Endodermal cell (in vitro differentiated cells): ENCODE measurements around the gene SCTR. TPM values are rescaled to one million over a fixed set of nuclear protein-coding genes. Genes with fewer than 3 reads are reported as not detected.
A peak's percentile ranks its signal among the peaks of the same experiment; 100 is the strongest.

Experiments
- DNase-seq: peaks from one replicate; pipeline ENCODE4 v3.0.0-alpha.2; 2017
- H3K27ac ChIP-seq: 2 replicates; pipeline ENCODE4 v1.5.1; 2013; ENCODE audit warnings: mild to moderate bottlenecking, low read depth, low read length, moderate library complexity
- H3K27me3 ChIP-seq: 2 replicates; pipeline ENCODE4 v1.6.1; 2013; ENCODE audit warnings: mild to moderate bottlenecking, low read length, moderate library complexity; ENCODE audit not compliant: insufficient read depth, control insufficient read depth, poor library complexity, severe bottlenecking
- H3K36me3 ChIP-seq: 2 replicates; pipeline ENCODE4 v1.7.0; 2013; ENCODE audit warnings: mild to moderate bottlenecking, low read length, moderate library complexity; ENCODE audit not compliant: control insufficient read depth, insufficient read depth
- H3K4me1 ChIP-seq: one replicate; pipeline ENCODE4 v1.7.0; 2013; ENCODE audit warnings: low read length; ENCODE audit not compliant: control insufficient read depth, insufficient read depth
- H3K4me3 ChIP-seq: 2 replicates; pipeline ENCODE4 v1.5.1; 2013; ENCODE audit warnings: mild to moderate bottlenecking, low read length, moderate library complexity
- H3K9ac ChIP-seq: 2 replicates; pipeline ENCODE4 v1.6.1; 2013; ENCODE audit warnings: mild to moderate bottlenecking, low read length, moderate library complexity; ENCODE audit not compliant: poor library complexity, severe bottlenecking; ENCODE audit errors: extremely low read depth
- H3K9me3 ChIP-seq: 2 replicates; pipeline ENCODE4 v1.6.1; 2013; ENCODE audit warnings: mild to moderate bottlenecking, low read length, moderate library complexity; ENCODE audit not compliant: control insufficient read depth
- H3K27ac Mint-ChIP-seq: 2 replicates; pipeline ENCODE4 v1.8.0; 2020; ENCODE audit warnings: mixed read lengths
- H3K27me3 Mint-ChIP-seq: 2 replicates; pipeline ENCODE4 v1.8.0; 2021; ENCODE audit warnings: mild to moderate bottlenecking, mixed read lengths; ENCODE audit not compliant: insufficient read depth
- H3K36me3 Mint-ChIP-seq: 2 replicates; pipeline ENCODE4 v1.8.0; 2020; ENCODE audit warnings: low read depth, mixed read lengths
- H3K4me1 Mint-ChIP-seq: 2 replicates; pipeline ENCODE4 v1.8.0; 2020; ENCODE audit warnings: mixed read lengths
- H3K4me3 Mint-ChIP-seq: 2 replicates; pipeline ENCODE4 v1.8.0; 2020; ENCODE audit warnings: mild to moderate bottlenecking, moderate library complexity, mixed read lengths
- H3K9me3 Mint-ChIP-seq: 2 replicates; pipeline ENCODE4 v1.8.0; 2020; ENCODE audit warnings: mild to moderate bottlenecking, mixed read lengths
- WGBS, 2 experiments: methylation state at CpG; one replicate each; pipeline versions ENCODE4 v1.1.5 to v1.1.7; 2013; ENCODE audit warnings: missing lambda C conversion rate in 2 of 2, mixed read lengths in 1 of 2; ENCODE audit not compliant: insufficient coverage in 1 of 2, insufficient read length in 1 of 2; 5-methylcytosine and 5-hydroxymethylcytosine counted together
- total RNA-seq, 2 donors: library from RNA; stranded (reverse); fragmentation: NEBNext Ultra II Directional in 1 of 2; extraction: Animal tissue kit (Norgen Biotek cat#: 25700) in 1 of 2; gene quantifications; 2 replicates in 1 of 2; 3 replicates in 1 of 2; pipeline ENCODE4 v1.2.1, GENCODE V29; 2021
- TF ChIP-seq, protein P1 (sequence below): fragments of 200-600 bp; sonication (generic); conservative IDR thresholded peaks from 2 replicates; pipeline ENCODE4 v1.5.0; 2021; ENCODE audit warnings: antibody characterized with exemption, mild to moderate bottlenecking

The SCTR gene
- total RNA-seq, 2 donors from 2014 or later: 0.20 to 0.49 TPM

DNA sequence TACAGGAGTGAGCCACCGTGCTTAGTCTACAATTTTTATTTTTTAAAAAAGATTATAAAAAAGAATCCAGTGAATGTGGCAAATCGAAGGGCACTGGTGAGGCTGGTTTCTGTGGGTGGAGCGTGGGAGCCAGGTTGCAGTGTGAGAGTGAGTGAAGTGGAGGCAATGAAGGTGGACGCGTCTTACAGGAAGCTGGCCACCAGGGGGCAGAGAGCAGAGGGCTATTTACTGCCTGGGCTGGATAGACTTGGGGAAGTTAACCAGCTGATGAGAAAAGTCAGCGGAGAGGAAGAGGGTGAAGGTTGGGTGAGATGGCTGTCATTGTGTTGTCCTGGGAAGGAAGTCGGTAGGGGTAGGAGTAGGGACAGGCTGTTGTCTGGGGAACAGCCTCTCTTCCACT, 6.8 kb downstream of the SCTR start:
- Histone ChIP-seq H3K27me3 (peaks cover 17% of the 10 kb centered on the region), H3K4me3 (no peak overlapping the region), H3K4me1 (no peaks in the 10 kb centered on the region), H3K36me3 (no peaks in the 10 kb centered on the region), H3K27ac (no peak overlapping the region), H3K9ac (no peak overlapping the region), H3K9me3 (no peaks in the 10 kb centered on the region)
- no peak overlapping the region for H3K27ac Mint-ChIP-seq
- DNase-seq: peak; percentile 91
- no peaks in the 10 kb centered on the region for H3K9me3 Mint-ChIP-seq
- peaks cover 38% of the 10 kb centered on the region for H3K27me3 Mint-ChIP-seq
- peaks cover 4% of the 10 kb centered on the region for H3K4me1 Mint-ChIP-seq
- TF ChIP-seq, protein P1, sequence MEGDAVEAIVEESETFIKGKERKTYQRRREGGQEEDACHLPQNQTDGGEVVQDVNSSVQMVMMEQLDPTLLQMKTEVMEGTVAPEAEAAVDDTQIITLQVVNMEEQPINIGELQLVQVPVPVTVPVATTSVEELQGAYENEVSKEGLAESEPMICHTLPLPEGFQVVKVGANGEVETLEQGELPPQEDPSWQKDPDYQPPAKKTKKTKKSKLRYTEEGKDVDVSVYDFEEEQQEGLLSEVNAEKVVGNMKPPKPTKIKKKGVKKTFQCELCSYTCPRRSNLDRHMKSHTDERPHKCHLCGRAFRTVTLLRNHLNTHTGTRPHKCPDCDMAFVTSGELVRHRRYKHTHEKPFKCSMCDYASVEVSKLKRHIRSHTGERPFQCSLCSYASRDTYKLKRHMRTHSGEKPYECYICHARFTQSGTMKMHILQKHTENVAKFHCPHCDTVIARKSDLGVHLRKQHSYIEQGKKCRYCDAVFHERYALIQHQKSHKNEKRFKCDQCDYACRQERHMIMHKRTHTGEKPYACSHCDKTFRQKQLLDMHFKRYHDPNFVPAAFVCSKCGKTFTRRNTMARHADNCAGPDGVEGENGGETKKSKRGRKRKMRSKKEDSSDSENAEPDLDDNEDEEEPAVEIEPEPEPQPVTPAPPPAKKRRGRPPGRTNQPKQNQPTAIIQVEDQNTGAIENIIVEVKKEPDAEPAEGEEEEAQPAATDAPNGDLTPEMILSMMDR: peak; percentile 94
- no peaks in the 10 kb centered on the region for H3K36me3 Mint-ChIP-seq
- WGBS, 2 experiments: 45 to 48% methylated on average over 4 to 7 of the region's 7 CpGs
- H3K4me3 Mint-ChIP-seq: no peak overlapping the region

DNA sequence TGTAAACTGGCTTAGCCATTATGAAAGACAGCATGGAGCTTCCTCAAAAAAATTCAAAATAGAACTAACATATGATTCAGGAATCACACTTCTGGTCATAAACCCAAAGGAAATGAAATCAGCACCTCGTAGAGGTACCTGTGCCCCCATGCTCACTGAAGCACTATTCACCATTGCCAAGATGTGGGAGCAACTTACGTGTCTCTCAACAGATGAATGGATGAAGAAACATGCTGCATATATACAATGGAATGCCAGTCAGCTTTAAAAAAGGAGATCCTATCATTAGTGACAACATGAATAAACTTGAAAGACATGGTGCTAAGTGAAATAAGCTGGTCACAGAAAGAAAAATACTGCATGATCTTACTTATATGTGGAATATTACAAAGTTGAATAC, 8.2 kb downstream of the SCTR start:
- H3K36me3 Mint-ChIP-seq: no peaks in the 10 kb centered on the region
- DNase-seq: no peak
- no peak overlapping the region for H3K27ac ChIP-seq
- no peak overlapping the region for H3K4me3 Mint-ChIP-seq
- H3K9me3 ChIP-seq: no peaks in the 10 kb centered on the region
- H3K4me3 ChIP-seq: no peak overlapping the region
- peaks cover 3% of the 10 kb centered on the region for H3K27me3 ChIP-seq
- TF ChIP-seq, protein P1: no peak
- peaks cover 24% of the 10 kb centered on the region for H3K27me3 Mint-ChIP-seq
- H3K4me1 ChIP-seq: no peaks in the 10 kb centered on the region
- H3K4me1 Mint-ChIP-seq: peaks cover 4% of the 10 kb centered on the region
- 86 to 95% methylated on average over 1 to 2 of the region's 2 CpGs for WGBS, 2 experiments
- H3K9ac ChIP-seq: no peak overlapping the region
- H3K9me3 Mint-ChIP-seq: no peaks in the 10 kb centered on the region
- no peak overlapping the region for H3K27ac Mint-ChIP-seq
- H3K36me3 ChIP-seq: no peaks in the 10 kb centered on the region

DNA sequence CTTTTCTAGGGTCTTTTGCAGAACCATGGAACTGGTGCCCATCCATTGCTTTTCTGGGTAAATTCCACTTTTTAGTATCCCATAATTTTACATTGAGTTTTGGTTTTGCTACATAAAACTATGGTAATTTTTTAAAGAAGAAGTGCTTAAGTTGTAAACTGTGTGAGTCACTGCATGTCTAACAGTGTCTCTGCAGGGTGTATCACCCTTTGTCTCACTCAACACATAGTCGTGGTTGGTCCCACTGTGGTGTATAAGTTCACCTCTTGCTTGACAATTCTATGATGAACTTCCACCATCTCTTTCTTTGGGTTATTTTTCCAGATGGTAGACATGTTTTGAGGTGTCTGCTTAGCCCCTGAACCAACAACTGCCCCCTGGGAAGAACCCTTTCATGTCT, 10.5 kb downstream of the SCTR start:
- Mint-ChIP-seq H3K27me3 (peaks cover 14% of the 10 kb centered on the region), H3K4me3 (no peak overlapping the region), H3K36me3 (no peaks in the 10 kb centered on the region), H3K27ac (no peak overlapping the region), H3K9me3 (no peaks in the 10 kb centered on the region), H3K4me1 (peaks cover 4% of the 10 kb centered on the region)
- H3K4me3 ChIP-seq: no peak overlapping the region
- no peak overlapping the region for H3K27ac ChIP-seq
- no peaks in the 10 kb centered on the region for H3K36me3 ChIP-seq
- H3K9me3 ChIP-seq: no peaks in the 10 kb centered on the region
- no peaks in the 10 kb centered on the region for H3K27me3 ChIP-seq
- H3K4me1 ChIP-seq: no peaks in the 10 kb centered on the region
- DNase-seq: no peak
- 44% methylated on average over 1 of the region's 1 CpG; no CpG with 5 or more reads in 1 of the 2 experiments for WGBS, 2 experiments
- no peak overlapping the region for H3K9ac ChIP-seq
- TF ChIP-seq, protein P1: no peak
